AG09309 (cell line): ENCODE measurements around the gene UBE2E2.

Experiments
- DNase-seq: peaks from one replicate; pipeline ENCODE4 v3.0.0-alpha.2; 2010; ENCODE audit warnings: low read depth
- H3K4me3 ChIP-seq: 2 replicates; pipeline ENCODE4 v1.5.1; 2011; ENCODE audit warnings: mild to moderate bottlenecking, low read depth, low read length, moderate library complexity; ENCODE audit not compliant: control insufficient read depth
- CTCF ChIP-seq: IDR thresholded peaks from 2 replicates; pipeline ENCODE4 v1.5.1; 2011; ENCODE audit warnings: mild to moderate bottlenecking, low read depth, low read length, inconsistent platforms; ENCODE audit not compliant: insufficient read depth, control insufficient read depth; ENCODE audit errors: missing control alignments

Gene UBE2E2

DNA sequence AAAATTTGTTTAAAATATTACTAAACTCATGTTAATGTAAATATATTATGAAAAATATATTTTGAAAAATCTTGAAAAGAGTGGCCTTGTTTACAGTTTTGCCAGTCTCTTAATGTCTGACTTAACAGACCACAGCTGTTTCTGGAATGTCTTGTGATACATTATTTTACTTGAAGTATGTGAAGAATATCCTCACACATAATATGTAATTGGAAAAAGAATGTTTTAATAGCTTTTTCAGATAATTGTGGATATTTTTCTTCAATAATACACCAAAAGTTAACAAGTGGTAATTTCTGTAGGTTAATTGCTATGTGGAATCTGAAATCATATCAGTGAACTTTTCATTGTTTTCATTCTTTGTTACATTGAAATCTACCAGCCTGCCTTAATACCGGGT, 101.3 kb downstream of the UBE2E2 start:
- no peak for TF ChIP-seq CTCF
- DNase-seq = no peak
- H3K4me3 ChIP-seq = no peak overlapping the region

DNA sequence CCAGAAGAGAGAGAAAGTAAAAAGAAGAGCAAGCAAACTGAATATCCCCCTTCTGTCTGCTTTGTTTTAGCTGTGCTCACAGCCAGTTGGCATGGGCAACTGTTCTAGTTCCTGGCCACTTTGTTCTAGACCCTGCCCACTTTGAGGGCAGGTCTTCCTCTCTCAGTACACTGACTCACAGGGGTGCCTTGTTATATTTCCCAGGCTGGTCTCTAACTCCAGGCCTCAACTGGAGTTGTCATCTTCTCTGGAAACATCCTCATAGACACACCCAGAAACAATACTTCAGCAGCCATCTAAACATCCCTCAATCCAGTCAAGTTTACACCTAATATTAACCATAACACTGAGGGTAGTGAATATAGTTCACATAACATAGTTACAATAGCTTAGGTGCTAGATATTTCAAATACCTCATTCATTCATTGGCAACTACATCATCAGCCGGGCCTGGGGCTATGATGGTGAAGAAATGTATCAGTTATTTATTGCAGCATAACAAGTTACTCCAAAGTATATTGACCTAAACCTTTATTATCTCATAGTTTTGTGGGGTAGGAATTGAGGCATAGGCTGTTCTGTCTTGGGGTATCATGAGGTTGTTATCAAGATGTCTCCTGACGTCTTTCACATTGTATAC, 106.0 kb downstream of the UBE2E2 start:
- no peak for TF ChIP-seq CTCF
- DNase-seq = no peak
- H3K4me3 ChIP-seq = no peak overlapping the region

- no peak for DNase-seq
- H3K4me3 ChIP-seq = no peak overlapping the region
- TF ChIP-seq CTCF = no peak
Observed at GRCh38 chr3:23312866-23313265, 109.7 kb downstream of the UBE2E2 start.

DNA sequence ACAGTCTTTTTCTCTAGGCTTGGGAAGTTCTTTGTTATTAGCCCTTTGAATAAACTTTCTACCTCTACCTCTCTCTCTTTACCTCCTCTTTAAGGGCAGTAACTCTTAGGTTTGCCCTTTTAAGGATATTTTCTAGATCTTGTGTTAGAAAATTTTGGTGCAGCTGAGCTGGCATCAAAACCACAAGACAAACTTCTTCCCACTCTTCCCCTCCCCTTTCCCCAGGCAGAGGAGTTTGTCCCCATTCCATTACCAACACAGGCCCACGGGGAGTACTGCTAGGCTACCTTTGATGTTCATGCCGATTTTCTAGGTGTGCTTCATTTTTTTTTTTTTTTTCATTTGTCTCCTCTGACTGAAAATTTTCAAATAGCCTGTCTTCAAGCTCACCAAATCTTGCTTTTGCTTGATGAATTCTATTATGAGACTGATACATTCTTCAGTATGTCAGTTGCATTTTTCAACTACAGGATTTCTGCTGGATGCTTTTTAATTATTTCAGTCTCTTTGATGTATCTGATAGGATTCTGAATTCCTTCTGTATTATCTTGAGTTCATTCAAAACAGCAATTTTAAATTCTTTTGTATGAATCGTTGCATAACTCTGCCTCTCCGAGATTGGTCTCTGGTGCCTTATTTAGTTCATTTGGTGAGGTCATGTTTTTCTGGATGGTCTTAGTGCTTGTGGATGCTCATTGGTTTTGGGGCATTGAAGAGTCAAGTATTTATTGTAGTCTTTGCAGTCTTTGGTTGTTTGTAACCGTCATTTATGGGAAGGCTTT, 112.0 kb downstream of the UBE2E2 start:
- H3K4me3 ChIP-seq = no peak overlapping the region
- TF ChIP-seq CTCF = no peak
- no peak for DNase-seq

DNA sequence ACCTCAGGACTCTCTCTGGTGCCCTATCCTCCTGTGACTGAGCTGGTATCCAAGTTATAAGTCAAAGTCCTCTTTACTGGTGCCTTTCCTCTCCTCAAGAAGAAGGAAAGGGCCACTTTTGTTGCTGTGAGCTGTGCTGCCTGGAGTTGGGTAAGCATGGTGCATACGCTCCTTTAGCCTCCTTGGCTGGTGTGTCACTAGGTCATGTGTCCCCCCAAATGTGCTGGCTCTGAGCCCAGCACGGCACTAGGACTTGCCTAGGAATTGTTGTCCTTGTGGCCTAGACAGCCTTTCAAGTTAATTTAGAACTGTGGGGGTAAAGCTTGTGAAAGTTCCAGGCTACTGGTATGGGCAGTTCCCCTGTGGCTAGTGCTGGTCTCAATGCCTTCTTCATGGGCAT, 113.8 kb downstream of the UBE2E2 start:
- TF ChIP-seq CTCF = no peak
- DNase-seq = no peak
- H3K4me3 ChIP-seq = no peak overlapping the region

DNA sequence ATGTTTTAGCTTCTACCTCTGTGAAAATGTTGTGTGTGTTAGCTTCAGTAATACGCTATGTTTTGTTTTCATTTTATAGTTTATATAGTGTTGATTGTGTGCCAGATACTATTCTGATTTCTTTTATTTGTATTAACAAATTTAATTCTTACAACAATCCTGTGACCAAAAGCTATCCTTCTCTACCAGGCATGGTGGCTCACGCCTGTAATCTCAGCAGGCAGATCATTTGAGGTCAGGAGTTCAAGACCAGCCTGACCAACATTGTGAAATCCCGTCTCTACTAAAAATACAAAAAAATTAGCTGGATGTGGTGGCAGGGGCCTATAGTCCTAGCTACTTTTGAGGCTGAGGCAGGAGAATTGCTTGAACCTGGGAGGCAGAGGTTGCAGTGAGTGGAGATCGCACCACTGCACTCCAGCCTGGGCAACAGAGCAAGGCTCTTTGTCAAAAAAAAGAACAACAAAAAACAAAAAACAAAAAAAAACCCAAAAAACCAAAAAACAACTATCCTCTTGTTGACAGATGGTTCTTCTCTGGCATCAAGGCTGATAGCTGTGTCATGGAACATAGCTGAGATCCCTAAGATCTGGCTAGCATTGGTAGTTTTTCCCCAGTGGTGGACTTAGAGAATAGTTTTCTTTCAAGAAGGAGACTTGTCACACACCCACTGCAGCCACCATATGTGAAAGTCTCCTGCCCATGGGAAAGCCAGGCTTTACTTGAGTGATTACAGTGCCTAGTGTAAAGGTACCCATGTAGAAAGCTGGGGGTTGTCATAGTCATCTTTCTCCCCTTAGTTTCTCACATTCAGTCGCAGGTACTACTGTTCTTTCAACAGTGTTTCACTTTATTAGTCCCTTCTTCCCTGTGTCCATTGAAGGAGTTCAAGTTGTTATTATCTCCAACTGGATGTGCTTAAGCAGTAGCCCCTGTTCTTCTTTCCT, 116.5 kb downstream of the UBE2E2 start:
- no peak for TF ChIP-seq CTCF
- DNase-seq = no peak

More for the DNA sequence above, 116.5 kb downstream of the UBE2E2 start:
- no peak overlapping the region for H3K4me3 ChIP-seq
